Measurements from ENCODE around the gene MRPS10.
"Not testable (repeated sequence)": the region's sequence is repeated elsewhere in the genome, so short reads cannot be mapped to it uniquely, and the experiment has no call there.

Gene MRPS10

GRCh38 chr6:42176981-42177380 lies 40.7 kb downstream of the MRPS10 start:
- no peak for DNase-seq (ENCODE audit: low spot score)

DNA sequence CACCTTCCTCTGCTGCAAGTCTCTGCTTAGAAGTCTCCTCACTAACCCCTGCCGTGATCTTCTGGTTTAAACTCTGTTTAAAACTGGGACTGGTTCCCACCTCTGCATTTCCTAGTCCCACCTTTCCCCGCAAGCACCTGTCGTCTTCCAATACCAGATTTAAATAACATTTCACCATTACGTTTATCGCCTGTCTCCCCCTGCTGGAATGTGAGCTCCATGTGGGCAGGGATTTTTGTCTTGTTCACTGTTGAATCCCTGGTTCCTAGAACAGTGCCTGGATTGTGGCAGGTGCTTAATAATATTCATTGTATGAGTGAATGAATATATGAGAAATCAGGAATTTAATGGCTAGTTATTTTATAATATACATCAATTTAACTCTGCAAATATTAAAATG lies 41.8 kb downstream of the MRPS10 start:
- DNase-seq (ENCODE audit: low spot score): no peak

GRCh38 chr6:42173101-42173500 lies 44.6 kb downstream of the MRPS10 start, which contains the start of gene GUCA1A:
Gene GUCA1A (plus strand): TSS chr6:42173364. CDS start chr6:42173614, 250 bp downstream.
- no peak for DNase-seq (ENCODE audit: low spot score)

DNA sequence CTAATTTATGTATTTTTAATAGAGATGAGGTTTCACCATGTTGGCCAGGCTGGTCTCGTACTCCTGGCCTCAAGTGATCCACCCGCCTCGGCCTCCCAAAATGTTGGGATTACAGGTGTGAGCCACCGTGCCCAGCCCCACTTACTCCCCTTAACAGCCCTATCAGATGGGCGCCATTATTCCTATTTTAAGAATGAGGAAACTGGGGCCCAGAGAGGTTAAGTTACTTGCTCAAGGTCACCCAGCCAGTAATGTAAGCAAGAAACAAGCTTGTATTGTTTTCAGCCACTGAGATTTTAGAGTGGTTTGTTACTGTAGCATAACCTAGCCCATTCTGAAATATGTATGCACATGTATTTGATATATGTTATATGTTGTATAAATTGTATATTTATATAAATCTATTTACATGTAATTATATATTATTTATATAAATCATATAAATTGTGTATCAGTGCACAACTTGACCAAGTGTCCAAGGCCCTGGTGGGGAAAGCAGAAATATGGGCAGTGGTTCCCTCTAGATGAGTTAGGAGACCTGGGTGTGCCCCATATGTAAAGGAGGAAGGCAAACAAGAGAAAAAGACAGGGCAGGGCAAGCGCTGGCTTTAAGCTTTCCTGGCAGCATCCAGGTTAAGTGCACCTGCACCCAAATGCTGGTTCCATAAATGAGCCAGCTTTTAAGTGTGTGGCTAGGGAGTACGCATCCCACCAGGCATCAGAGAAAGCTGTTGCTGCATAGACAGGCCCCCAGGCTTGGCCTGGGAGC lies 45.7 kb downstream of the MRPS10 start:
- no peak for DNase-seq (ENCODE audit: low spot score)

DNA sequence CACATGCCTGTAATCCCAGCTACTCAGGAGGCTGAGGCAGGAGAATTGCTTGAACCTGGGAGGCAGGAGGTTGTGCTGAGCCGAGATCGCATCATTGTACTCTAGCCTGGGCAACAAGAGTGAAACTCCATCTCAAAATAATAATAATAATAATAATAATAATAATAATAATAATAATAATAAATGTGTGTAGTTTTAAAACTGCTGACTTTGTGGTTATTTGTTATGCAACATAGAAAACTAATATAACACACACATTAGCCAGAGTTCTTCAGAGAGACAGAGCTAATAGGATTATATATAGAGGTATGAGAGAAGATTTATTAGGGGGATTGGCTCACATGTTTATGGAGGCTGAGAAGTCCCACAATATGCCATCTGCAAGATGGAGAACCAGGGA lies 47.9 kb downstream of the MRPS10 start:
- DNase-seq (ENCODE audit: low spot score): not testable (repeated sequence)

- no peak for DNase-seq (ENCODE audit: low spot score)
Measured at GRCh38 chr6:42168650-42169049, 49.0 kb downstream of the MRPS10 start.

DNA sequence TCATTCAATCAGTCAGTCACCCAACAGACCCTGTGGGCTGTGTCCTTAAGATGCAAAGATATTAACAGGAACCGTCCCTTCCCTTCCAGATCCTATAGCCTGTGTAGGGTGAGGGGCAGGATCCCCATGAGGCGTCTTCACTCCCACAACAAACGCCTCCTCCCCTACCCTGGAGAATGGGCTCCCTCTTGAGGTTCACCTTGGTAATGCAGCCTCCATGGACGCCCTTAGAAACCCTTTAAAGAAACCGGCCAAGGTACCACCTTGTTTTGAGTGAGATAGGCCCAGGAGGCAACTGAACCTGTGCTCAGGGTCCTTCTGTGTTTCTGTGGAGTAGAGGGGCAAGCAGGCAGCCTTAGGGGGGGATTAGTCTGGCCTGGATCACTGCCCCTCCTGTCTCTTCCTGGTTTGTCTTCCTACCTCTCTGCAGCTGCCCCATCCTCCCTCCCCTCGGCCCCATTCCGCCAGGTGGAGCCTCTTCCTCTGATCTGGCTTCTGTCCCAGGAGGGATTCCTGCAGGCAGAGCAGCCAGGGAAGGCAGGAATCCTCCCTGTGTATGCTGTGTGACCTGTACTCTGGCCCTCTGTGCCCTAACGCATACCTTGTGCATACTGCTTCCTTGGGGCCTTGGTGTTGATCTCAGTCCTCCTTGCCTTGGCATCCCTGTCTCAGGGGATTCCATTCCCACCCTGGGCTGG lies 51.1 kb downstream of the MRPS10 start:
- DNase-seq (ENCODE audit: low spot score): peak; percentile 56

DNA sequence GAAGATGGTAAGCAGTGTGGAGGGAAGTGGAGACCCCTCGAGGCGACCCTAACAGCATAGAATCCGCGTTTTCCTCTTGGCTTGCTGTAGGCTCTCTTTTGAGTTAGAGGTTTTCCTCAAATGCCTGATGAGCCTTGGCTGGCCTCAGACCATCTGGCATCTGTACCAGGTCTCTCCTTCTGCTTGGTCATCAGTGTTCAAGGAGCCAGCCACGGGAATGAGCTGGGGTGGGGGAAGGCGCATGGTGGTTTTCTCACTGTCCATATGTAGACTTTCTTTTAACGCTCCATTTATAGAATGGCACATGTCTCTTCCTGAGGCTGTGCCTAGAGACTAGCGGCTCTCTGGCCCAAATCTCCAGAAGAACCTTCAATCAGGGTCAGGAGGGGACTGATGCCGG lies 52.6 kb downstream of the MRPS10 start:
- no peak for DNase-seq (ENCODE audit: low spot score)

- no peak for DNase-seq (ENCODE audit: low spot score)
Measured at GRCh38 chr6:42163981-42164380, 53.7 kb downstream of the MRPS10 start.

DNA sequence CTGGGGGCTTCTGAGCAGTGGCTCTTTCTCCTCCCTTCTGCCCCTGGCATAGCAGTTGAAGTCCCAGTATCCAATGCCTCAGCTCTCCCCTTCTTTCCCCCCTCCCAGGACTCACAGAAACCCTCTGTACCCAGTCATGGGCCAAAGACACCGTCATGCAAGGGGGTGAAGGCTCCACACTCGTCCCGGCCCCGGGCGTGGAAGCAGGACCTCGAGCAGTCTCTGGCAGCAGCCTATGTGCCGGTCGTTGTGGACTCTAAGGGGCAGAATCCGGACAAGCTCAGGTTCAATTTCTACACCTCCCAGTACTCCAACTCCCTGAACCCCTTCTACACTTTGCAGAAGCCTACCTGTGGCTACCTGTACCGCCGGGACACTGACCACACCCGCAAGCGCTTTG lies 54.8 kb downstream of the MRPS10 start:
- DNase-seq (ENCODE audit: low spot score): no peak

DNA sequence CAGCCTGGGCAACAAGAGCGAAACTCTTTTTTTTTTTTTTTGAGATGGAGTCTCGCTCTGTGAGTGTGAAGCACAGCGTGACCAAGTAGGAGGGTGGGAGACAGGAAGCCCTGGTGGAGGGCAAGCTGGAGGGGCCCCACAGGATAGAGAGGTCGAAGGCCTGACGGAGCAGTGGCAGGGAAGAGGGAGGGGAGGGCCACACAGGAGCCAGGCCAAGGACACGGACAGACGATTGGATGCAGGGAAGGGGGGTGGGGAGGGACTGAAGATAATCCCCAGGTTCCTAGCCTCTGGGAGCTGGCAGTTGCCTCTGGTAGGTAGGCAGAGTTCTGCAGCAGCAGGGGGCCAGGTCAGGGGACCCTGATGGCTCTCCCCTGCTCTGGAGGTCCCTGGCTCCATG lies 55.3 kb downstream of the MRPS10 start:
- no peak for DNase-seq (ENCODE audit: low spot score)

GRCh38 chr6:42159431-42160024 lies 58.1 kb downstream of the MRPS10 start:
- no peak for DNase-seq (ENCODE audit: low spot score)

DNA sequence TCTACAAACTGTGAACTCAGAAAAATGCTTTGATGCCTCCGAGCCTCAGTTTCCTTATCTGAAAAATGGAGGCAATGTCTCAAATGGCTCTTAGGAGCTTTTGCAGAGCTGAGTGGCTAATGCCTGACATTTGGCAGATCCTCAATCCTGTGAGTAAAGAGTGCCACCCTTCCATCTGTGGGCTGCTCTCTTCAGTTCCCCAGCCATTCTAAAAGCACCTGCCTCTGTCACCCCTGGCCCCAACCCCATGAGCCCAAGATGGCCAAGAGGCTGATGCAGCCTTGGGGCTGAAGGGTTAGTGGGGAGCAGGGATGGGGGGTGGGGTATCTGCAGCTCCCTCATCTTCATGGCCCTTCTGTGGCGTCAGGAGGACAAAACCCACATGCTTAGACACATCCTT lies 59.0 kb downstream of the MRPS10 start:
- DNase-seq (ENCODE audit: low spot score): no peak

DNA sequence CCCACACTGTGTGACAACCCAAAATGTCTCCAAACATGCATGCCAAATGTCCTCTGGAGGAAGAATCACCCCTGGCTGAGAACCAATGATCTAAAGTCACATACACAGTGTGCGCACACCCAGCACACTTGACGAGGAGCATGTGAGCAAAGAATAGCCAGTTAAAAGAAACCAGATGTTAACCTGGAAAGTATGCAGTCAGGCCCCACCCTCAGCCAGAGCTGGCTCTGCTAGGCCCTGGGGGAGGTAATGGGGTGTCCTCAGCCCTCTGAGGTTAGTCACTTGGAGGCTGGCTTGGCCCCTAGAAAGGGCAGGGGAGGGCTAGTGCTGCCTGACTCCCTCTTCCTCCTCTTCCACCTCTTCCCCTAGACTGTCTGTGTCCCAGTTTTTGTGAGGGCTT lies 59.6 kb downstream of the MRPS10 start:
- no peak for DNase-seq (ENCODE audit: low spot score)
